HTERT RPE-1 (cell line): ENCODE results near the gene URB2.
"Not testable (repeated sequence)": the region's sequence is repeated elsewhere in the genome, so short reads cannot be mapped to it uniquely, and the experiment has no call there.

ENCODE experiments used
- in situ Hi-C: fragments of 300-500 bp; cut with MboI; formaldehyde crosslinking; loops from 4 replicates; pipeline ENCODE4 v1.14.3; 2020; ENCODE audit warnings: low sequenced_read_pairs

Gene URB2

GRCh38 chr1:229689904-229690303, 63.9 kb downstream of the URB2 start:
- in situ Hi-C loops, result no loop called here

DNA sequence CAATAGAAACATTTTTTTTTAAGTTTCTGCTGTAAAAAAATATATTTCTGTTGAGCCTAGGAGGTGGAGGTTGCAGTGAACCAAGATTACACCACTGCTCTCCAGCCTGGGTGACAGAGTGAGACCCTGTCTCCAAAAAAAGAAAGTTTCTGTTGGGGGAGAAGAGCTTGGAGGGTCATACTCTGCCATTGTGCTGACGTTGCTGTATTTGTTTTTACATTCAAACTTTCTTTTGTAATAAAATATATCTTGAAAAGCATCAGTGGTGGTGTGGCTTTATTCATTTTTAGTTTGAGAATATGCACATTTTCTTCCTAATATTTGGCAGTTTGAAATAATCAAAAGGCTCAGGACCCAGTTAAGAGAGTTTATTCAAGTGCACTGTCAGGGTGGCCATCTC, 64.6 kb downstream of the URB2 start:
- in situ Hi-C loops, result no loop called here

GRCh38 chr1:229691362-229691761, 65.3 kb downstream of the URB2 start:
- in situ Hi-C loops, result no loop called here

DNA sequence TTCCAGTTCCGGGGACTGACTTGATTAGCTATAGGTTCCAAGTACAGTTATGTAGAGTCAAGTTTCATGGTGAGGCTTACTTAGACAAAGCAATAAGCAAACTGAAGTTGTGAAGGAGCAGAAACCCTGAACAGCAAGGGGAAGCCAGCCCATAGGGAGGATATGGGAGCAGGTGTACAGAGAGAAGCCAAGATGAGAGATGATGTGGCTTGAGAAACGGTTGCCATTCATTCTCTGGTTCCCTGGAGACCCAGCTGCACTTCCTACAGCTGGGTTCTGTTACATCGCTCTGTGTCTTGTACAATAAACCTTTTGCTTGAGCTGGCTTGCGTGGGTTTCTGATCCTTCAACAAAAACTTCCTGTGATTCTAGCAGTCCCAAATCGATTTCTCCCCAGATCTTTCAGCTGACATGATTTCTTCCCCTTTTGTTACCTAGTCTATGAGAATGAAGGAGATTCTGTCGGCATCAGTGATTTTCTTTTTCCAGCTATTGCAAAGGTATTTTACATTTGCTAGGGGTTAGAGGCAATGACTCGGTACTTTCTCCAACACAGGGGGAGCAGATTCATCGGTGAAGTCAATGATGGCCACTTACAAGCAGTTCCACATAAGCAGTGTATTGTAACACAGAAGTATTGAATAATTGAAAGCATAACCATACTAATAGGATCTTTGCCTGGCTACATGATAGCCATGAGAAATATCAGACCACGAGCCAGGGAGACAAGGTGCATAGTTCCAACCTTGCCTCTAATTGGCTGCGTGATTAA, 67.3 kb downstream of the URB2 start:
- in situ Hi-C loops, result no loop called here

DNA sequence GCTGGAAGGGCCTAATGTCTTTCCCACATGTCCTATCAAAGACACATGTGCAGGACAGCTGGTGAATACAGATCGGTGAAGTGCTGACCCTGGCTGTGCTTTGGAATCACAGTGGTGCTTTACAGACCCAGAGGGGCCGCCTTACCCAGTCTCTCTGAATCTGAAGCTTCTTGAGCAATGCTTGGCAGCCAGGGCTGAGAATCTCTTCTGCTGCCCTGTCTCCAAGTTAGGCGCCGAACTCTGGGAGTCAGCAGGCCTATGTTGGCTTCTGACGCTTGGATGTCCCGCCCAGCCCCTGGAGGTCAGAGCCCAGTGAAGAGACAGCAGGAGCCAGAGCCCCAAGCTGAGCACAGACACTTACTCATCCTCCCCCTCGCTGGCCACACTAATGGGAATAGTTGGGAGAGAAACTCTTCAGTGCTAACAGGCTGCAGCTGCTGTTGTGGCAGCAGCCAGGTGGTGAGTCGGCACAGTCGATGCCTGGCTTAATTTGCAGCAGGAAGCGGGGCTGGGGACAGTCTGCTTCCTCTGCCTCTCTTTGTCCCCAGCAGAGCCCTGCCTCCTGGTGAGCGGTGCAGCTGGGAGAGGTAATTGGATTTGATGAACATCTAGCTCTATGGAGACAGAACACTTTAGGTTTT, 68.1 kb downstream of the URB2 start:
- in situ Hi-C loops, result no loop called here

GRCh38 chr1:229696385-229696784, 70.3 kb downstream of the URB2 start:
- in situ Hi-C loops, result no loop called here

DNA sequence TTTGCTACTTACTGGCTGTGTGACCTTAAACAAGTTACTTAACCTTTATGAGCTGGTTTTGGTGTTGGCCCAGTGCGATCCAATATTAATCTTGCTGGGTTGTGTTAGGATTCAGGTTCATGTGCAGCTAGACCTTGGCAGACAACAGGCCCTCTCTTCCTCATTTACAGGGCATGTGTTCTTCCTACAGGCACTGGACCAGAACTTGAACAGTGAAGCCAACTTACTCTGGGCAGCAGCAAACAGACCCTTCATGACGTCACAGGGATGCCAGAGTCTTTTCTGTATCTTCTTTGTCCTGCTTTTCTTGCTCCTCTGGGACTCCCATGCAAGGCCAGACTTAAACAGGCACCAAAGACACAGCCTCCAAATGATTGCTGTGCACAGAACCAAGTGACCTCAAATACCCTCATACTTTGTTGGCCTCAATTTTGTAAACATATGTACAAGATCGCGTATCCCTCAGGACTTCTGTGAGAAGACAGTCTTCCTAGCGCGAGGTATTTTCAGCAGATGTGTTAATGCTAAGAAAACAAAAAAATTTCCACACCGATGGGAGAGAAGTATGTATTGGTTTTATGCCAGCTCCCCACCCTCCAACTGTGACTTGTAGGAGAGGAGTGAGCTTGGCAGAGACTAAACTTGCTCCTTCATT, 73.7 kb downstream of the URB2 start:
- in situ Hi-C loops, result no loop called here

- in situ Hi-C loops, result no loop called here
These were observed 78.1 kb downstream of the URB2 start for GRCh38 chr1:229704157-229704556.

DNA sequence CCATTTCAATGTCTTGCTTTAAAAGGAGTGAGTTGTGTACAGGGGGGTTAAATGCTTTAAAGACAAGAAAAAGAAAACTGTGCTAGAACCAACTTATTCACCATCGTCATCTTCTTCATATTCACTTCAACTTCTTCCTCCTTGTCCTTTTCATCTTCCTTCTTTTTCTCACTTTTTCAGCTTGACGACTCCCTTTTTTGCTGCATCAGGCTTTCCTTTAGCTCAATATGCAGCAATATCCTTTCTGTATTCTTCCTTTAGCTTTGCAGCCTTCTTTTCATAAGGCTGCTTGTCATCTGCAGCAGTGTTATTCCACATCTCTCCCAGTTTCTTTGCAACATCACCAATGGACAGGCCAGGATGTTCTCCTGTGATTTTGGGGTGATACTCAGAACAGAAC, 79.1 kb downstream of the URB2 start:
- in situ Hi-C loops, result not testable (repeated sequence)

- in situ Hi-C loops, result not testable (repeated sequence)
These were observed 81.1 kb downstream of the URB2 start for GRCh38 chr1:229707127-229707526.

DNA sequence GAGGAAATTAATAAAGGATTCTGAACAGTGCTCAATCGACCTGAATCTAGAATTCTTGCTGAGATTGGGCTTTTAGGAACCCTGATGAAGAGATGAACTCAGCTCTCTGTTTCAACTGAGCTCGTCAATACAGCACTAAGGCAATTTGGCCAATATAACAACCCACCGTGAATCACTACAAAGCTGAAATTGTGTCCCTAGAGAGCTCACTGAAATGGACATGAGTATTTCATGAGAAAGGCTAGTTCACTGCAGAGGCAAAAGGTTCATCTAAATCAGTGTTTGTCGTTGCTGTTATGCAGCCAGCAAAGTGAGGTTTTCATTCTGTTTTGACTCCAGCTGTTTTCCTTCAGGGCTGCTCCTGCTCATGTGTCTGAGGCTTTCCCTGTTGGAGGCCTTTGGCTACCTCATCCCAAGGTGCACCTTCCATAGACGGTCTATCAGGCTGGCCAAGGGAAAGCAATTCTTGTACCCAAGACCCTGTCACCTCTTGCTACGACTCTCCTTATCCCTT, 83.5 kb downstream of the URB2 start:
- in situ Hi-C loops, result no loop called here
